ENCODE results near the gene SRP19. TPM values are rescaled to one million over a fixed set of nuclear protein-coding genes. Genes with fewer than 3 reads are reported as not detected.
A peak's percentile ranks its signal among the peaks of the same experiment; 100 is the strongest.

SRP19 gene
- total and polyA plus RNA-seq, 9 of the 15 experiments (the other 6 are each of a cell fraction or from before 2014, with no cell fraction given), result 52.3 to 357 (median 146) TPM

- TF ChIP-seq POU5F1 (IDR thresholded peaks at IDR 0.05; ENCODE audit: borderline replicate concordance, low read depth, low read length, partially characterized antibody), result no peak
- TF ChIP-seq ZNF408 (CRISPR knock-in tag; IDR thresholded peaks at IDR 0.05; ENCODE audit: low read depth), result no peak
- no peak; the same call in 1 of the 2 replicates for TF ChIP-seq FOSL1 (tag; conservative IDR thresholded peaks at IDR 0.05)
- TF ChIP-seq NFYB (IDR thresholded peaks at IDR 0.05; ENCODE audit: extremely low read depth, insufficient read length), result peak; percentile 29
- peak; percentile 34; the same call in 1 of the 2 replicates for TF ChIP-seq ATF3 (IDR thresholded peaks at IDR 0.05)
- TF ChIP-seq ATF3 (CRISPR knock-in tag; conservative IDR thresholded peaks at IDR 0.05), result peak; percentile 83
- no peak for TF ChIP-seq ZNF23 (CRISPR knock-in tag; IDR thresholded peaks at IDR 0.05)
- TF ChIP-seq, protein P1, sequence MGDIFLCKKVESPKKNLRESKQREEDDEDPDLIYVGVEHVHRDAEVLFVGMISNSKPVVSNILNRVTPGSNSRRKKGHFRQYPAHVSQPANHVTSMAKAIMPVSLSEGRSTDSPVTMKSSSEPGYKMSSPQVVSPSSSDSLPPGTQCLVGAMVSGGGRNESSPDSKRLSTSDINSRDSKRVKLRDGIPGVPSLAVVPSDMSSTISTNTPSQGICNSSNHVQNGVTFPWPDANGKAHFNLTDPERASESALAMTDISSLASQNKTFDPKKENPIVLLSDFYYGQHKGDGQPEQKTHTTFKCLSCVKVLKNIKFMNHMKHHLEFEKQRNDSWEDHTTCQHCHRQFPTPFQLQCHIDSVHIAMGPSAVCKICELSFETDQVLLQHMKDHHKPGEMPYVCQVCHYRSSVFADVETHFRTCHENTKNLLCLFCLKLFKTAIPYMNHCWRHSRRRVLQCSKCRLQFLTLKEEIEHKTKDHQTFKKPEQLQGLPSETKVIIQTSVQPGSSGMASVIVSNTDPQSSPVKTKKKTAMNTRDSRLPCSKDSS (IDR thresholded peaks at IDR 0.05; ENCODE audit: low read depth, partially characterized antibody), result no peak
- TF ChIP-seq PTTG1 (tag; IDR thresholded peaks at IDR 0.05; ENCODE audit: low read depth), result no peak; the same call in 1 of the 2 replicates
- peak in 1 of 2 experiments; percentile 59; a peak in 1 of 4 replicates for TF ChIP-seq HDAC1 (IDR thresholded peaks at IDR 0.05)
- no peak for TF ChIP-seq KDM2B (CRISPR knock-in tag; IDR thresholded peaks at IDR 0.05)
- TF ChIP-seq ETV6 (IDR thresholded peaks at IDR 0.05; ENCODE audit: borderline replicate concordance in 1 of 2, low read depth in 2 of 2, low read length in 1 of 2), result no peak
- TF ChIP-seq ETV6 (CRISPR knock-in tag; IDR thresholded peaks at IDR 0.05; ENCODE audit: borderline replicate concordance), result peak; percentile 92
- 0 out of 2 replicates have a peak, but pooled peaks have one; percentile 6 for TF ChIP-seq CBFA2T3 (IDR thresholded peaks at IDR 0.05)
- no peak for TF ChIP-seq CSDE1 (IDR thresholded peaks at IDR 0.05)
- TF ChIP-seq ZNF584 (CRISPR knock-in tag; IDR thresholded peaks at IDR 0.05; ENCODE audit: low read depth), result 0 out of 2 replicates have a peak, but pooled peaks have one; percentile 33
- TF ChIP-seq NR4A1 (CRISPR knock-in tag; IDR thresholded peaks at IDR 0.05), result no peak
- peak; percentile 39; the same call in 1 of the 2 replicates for TF ChIP-seq NR4A1 (tag; IDR thresholded peaks at IDR 0.05)
- TF ChIP-seq PHF21A (IDR thresholded peaks at IDR 0.05; ENCODE audit: borderline replicate concordance, low read depth), result no peak
- no peak for TF ChIP-seq CHD4 (IDR thresholded peaks at IDR 0.05; ENCODE audit: insufficient read depth, insufficient replicate concordance, low read depth, low read length, poor library complexity, severe bottlenecking)
- TF ChIP-seq ZNF551 (CRISPR knock-in tag; IDR thresholded peaks at IDR 0.05), result no peak
- TF ChIP-seq GATAD2B (IDR thresholded peaks at IDR 0.05; ENCODE audit: borderline replicate concordance), result no peak
- TF ChIP-seq CC2D1A (IDR thresholded peaks at IDR 0.05), result 0 out of 2 replicates have a peak, but pooled peaks have one; percentile 42
- TF ChIP-seq MCM2 (IDR thresholded peaks at IDR 0.05; ENCODE audit: low read depth), result no peak
- no peak for TF ChIP-seq BDP1 (IDR thresholded peaks at IDR 0.05; ENCODE audit: insufficient read depth, insufficient read length)
- no peak for TF ChIP-seq ILK (tag; IDR thresholded peaks at IDR 0.05; ENCODE audit: borderline replicate concordance, low read depth)
- no peak for TF ChIP-seq ZNF184 (CRISPR knock-in tag; IDR thresholded peaks at IDR 0.05)
- TF ChIP-seq XRCC3 (IDR thresholded peaks at IDR 0.05), result no peak
These were observed at the start of gene SRP19 (continued) for GRCh38 chr5:112860929-112861637.
